Natural killer cell (primary cell): ENCODE data around the gene UNC50. TPM values are rescaled to one million over a fixed set of nuclear protein-coding genes. Genes with fewer than 3 reads are reported as not detected.
A peak's percentile ranks its signal among the peaks of the same experiment; 100 is the strongest.
"Not testable (repeated sequence)": the region's sequence is repeated elsewhere in the genome, so short reads cannot be mapped to it uniquely, and the experiment has no call there.

Source experiments
- ATAC-seq, 3 donors: fragments of 150-1000 bp in 2 of 3; fragments of 200-7000 bp in 1 of 3; cut with Tn5 transposase; 1 replicate in 1 of 3; 2 replicates in 2 of 3; pipeline ENCODE4 v1.10.0; 2021; ENCODE audit warnings: mild to moderate bottlenecking in 2 of 3, moderate library complexity in 2 of 3
- DNase-seq, 2 donors: peaks; one replicate each; pipeline versions ENCODE4 v3.0.0 to v3.0.0-alpha.2; 2013 to 2021; ENCODE audit warnings: mixed read lengths in 1 of 2
- H3K27ac ChIP-seq: one replicate; pipeline ENCODE4 v1.5.1; 2013; ENCODE audit warnings: mild to moderate bottlenecking, low read length
- H3K27me3 ChIP-seq: one replicate; pipeline ENCODE4 v1.6.1; 2013; ENCODE audit warnings: low read length; ENCODE audit not compliant: control insufficient read depth, insufficient read depth
- H3K36me3 ChIP-seq: one replicate; pipeline ENCODE4 v1.6.1; 2013; ENCODE audit warnings: low read length; ENCODE audit not compliant: control insufficient read depth, insufficient read depth
- H3K4me1 ChIP-seq: one replicate; pipeline ENCODE4 v1.6.1; 2013; ENCODE audit warnings: low read length; ENCODE audit not compliant: control insufficient read depth, insufficient read depth
- H3K4me3 ChIP-seq: one replicate; pipeline ENCODE4 v1.5.1; 2013; ENCODE audit warnings: low read length
- H3K9me3 ChIP-seq: one replicate; pipeline ENCODE4 v1.6.1; 2013; ENCODE audit warnings: low read length; ENCODE audit not compliant: control insufficient read depth, insufficient read depth
- H3K27ac Mint-ChIP-seq, 2 donors: one replicate each; pipeline ENCODE4 v1.8.0; 2022; ENCODE audit warnings: mild to moderate bottlenecking in 2 of 2, mixed read lengths in 2 of 2, moderate library complexity in 1 of 2
- H3K27me3 Mint-ChIP-seq, 2 donors: one replicate each; pipeline ENCODE4 v1.8.0; 2022; ENCODE audit warnings: low read depth in 2 of 2, mixed read lengths in 2 of 2
- H3K36me3 Mint-ChIP-seq: one replicate; pipeline ENCODE4 v1.8.0; 2022; ENCODE audit warnings: mixed read lengths
- H3K4me1 Mint-ChIP-seq, 2 donors: one replicate each; pipeline ENCODE4 v1.8.0; 2022; ENCODE audit warnings: mixed read lengths in 2 of 2
- H3K4me3 Mint-ChIP-seq: one replicate; pipeline ENCODE4 v1.8.0; 2022; ENCODE audit warnings: mild to moderate bottlenecking, moderate library complexity, mixed read lengths
- H3K9me3 Mint-ChIP-seq, 2 donors: one replicate each; pipeline ENCODE4 v1.8.0; 2022; ENCODE audit warnings: mixed read lengths in 2 of 2
- WGBS: methylation state at CpG from one replicate; pipeline ENCODE4 v1.1.7; 2013; ENCODE audit warnings: missing lambda C conversion rate; ENCODE audit not compliant: insufficient coverage; 5-methylcytosine and 5-hydroxymethylcytosine counted together
- intact Hi-C: fragments of 100-400 bp; cut with micrococcal nuclease; formaldehyde crosslinking; loops from one replicate; pipeline ENCODE4 v1.14.2; 2022
- total RNA-seq, 4 donors: library from RNA; stranded (reverse); fragments of 120-200 nt in 1 of 4; gene quantifications; one replicate each; pipeline versions ENCODE4 v1.2.3 to v1.2.4, GENCODE V29; 2013 to 2022
- TF ChIP-seq, protein P1 (sequence below): fragments of 200-600 bp; IDR thresholded peaks from one replicate; pipeline ENCODE4 v1.8.0; 2022; ENCODE audit warnings: antibody characterized with exemption

The UNC50 gene
- total RNA-seq, 3 donors from 2014 or later (not counting 1 experiment from before 2014, with no cell fraction given): 30.8 to 40.5 (median 32.1) TPM

DNA sequence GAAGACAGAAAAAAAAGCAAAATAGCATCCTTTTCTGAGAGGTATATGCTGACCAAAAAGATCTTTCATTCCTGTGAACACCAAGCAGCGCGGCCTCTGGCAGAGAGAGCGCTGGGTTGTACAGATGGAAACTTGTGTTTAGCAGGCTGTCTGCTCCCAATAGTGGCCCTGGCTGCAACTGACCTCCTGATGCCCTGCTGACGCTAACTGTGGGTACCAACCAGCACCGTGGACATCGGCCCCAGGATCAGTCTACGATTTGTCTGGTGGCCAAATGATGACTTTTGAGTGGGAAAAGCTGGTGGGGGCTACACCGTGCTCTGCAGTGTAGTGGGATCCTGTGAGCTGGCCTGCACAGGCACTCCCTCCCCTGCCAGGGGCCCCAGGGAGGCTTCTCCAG lies 15.8 kb upstream of the UNC50 start:
- peak overlapping the region; percentile 59 to 60 for H3K27ac Mint-ChIP-seq

DNA sequence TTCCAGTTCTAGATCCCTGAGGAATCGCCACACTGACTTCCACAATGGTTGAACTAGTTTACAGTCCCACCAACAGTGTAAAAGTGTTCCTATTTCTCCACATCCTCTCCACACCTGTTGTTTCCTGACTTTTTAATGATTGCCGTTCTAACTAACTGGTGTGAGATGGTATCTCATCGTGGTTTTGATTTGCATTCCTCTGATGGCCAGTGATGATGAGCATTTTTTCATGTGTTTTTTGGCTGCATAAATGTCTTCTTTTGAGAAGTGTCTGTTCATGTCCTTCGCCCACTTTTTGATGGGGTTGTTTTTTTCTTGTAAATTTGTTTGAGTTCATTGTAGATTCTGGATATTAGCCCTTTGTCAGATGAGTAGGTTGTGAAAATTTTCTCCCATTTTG lies 13.7 kb upstream of the UNC50 start:
- H3K27me3 ChIP-seq, H3K27ac ChIP-seq, H3K27ac Mint-ChIP-seq, H3K4me1 ChIP-seq, H3K4me3 ChIP-seq, H3K9me3 ChIP-seq, DNase-seq, H3K9me3 Mint-ChIP-seq, H3K27me3 Mint-ChIP-seq, intact Hi-C loops, ATAC-seq, H3K4me3 Mint-ChIP-seq: not testable (repeated sequence)
- H3K36me3 Mint-ChIP-seq: peaks cover 26% of the 10 kb centered on the region
- H3K36me3 ChIP-seq: peaks cover 48% of the 10 kb centered on the region
- H3K4me1 Mint-ChIP-seq: peaks cover 26 to 33% of the 10 kb centered on the region in 2 donors
- WGBS: no CpG with 5 or more reads among the region's 4 CpGs

More for the DNA sequence above, 15.8 kb upstream of the UNC50 start:
- no peaks in the 10 kb centered on the region for H3K9me3 ChIP-seq
- intact Hi-C loops: no loop called here
- H3K27me3 ChIP-seq: no peaks in the 10 kb centered on the region
- Mint-ChIP-seq H3K4me3 (no peak overlapping the region), H3K9me3 (peaks cover 0 to 2% of the 10 kb centered on the region in 2 donors), H3K36me3 (peaks cover 27% of the 10 kb centered on the region), H3K4me1 (peaks cover 26 to 27% of the 10 kb centered on the region in 2 donors), H3K27me3 (no peaks in the 10 kb centered on the region)
- H3K4me3 ChIP-seq: no peak overlapping the region
- no peak for DNase-seq
- no peak overlapping the region for H3K27ac ChIP-seq
- peaks cover 53% of the 10 kb centered on the region for H3K36me3 ChIP-seq
- H3K4me1 ChIP-seq: no peaks in the 10 kb centered on the region
- no peak for ATAC-seq
- WGBS: 98% methylated on average over 8 of the region's 8 CpGs
- TF ChIP-seq, protein P1, sequence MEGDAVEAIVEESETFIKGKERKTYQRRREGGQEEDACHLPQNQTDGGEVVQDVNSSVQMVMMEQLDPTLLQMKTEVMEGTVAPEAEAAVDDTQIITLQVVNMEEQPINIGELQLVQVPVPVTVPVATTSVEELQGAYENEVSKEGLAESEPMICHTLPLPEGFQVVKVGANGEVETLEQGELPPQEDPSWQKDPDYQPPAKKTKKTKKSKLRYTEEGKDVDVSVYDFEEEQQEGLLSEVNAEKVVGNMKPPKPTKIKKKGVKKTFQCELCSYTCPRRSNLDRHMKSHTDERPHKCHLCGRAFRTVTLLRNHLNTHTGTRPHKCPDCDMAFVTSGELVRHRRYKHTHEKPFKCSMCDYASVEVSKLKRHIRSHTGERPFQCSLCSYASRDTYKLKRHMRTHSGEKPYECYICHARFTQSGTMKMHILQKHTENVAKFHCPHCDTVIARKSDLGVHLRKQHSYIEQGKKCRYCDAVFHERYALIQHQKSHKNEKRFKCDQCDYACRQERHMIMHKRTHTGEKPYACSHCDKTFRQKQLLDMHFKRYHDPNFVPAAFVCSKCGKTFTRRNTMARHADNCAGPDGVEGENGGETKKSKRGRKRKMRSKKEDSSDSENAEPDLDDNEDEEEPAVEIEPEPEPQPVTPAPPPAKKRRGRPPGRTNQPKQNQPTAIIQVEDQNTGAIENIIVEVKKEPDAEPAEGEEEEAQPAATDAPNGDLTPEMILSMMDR: no peak

- Mint-ChIP-seq H3K4me1 (peaks cover 8 to 12% of the 10 kb centered on the region in 2 donors), H3K4me3 (no peak overlapping the region), H3K27ac (peak overlapping the region; percentile 70 to 73), H3K9me3 (peaks cover 0 to 1% of the 10 kb centered on the region in 2 donors), H3K27me3 (no peaks in the 10 kb centered on the region), H3K36me3 (peaks cover 9% of the 10 kb centered on the region)
- no CpG with 5 or more reads among the region's 1 CpG for WGBS
- Histone ChIP-seq H3K27me3 (no peaks in the 10 kb centered on the region), H3K4me1 (no peaks in the 10 kb centered on the region), H3K9me3 (no peaks in the 10 kb centered on the region), H3K27ac (no peak overlapping the region), H3K36me3 (peaks cover 40% of the 10 kb centered on the region), H3K4me3 (no peak overlapping the region)
- DNase-seq (no peak), ATAC-seq (no peak)
- intact Hi-C loops: no loop called here
- TF ChIP-seq, protein P1: no peak
Observed at GRCh38 chr2:98598781-98599428, 9.5 kb upstream of the UNC50 start.

DNA sequence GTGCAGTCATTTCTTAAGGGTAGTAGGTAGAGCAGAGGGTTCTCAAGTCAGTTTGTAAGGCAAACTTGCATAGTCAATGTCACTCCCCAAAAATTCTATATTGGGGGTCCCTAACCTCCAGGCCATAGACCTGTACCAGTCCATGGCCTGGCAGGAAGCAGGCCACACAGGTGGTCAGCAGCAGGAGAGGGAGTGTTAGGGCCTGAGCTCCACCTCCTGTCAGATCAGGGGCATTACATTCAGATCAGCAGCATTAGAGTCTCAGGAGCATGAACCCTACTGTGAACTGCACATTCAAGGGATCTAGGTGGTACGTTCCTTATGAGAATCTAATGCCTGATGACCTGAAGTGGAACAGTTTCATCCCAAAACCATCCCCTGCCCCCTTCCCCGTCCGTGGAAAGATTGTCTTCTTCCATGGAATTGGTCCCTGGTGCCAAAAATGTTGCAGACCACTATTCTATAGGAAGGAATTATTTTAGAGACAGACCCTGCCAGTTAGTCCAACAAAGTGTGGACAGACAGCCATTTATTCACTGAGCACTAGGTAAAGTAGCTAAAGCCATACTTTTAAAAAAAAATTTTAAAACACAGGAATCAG lies 6.8 kb upstream of the UNC50 start:
- Mint-ChIP-seq H3K27ac (peak overlapping the region; percentile 43 to 49), H3K4me1 (peaks cover 21 to 28% of the 10 kb centered on the region in 2 donors), H3K9me3 (no peaks in the 10 kb centered on the region), H3K36me3 (peaks cover 2% of the 10 kb centered on the region), H3K4me3 (no peak overlapping the region), H3K27me3 (no peaks in the 10 kb centered on the region)
- DNase-seq: peak in 1 of 2 donors; percentile 42
- Histone ChIP-seq H3K4me1 (peaks cover 6% of the 10 kb centered on the region), H3K4me3 (no peak overlapping the region), H3K27ac (peak overlapping the region; percentile 11), H3K27me3 (no peaks in the 10 kb centered on the region), H3K36me3 (peaks cover 39% of the 10 kb centered on the region), H3K9me3 (no peaks in the 10 kb centered on the region)
- peak; percentile 54 to 83 (median 70) for ATAC-seq
- TF ChIP-seq, protein P1: peak; percentile 14
- WGBS: 91% methylated on average over 3 of the region's 3 CpGs
- intact Hi-C loops: no loop called here
